GM08714 (cell line): ENCODE measurements around the gene AMZ1.
"Not testable (repeated sequence)": the region's sequence is repeated elsewhere in the genome, so short reads cannot be mapped to it uniquely, and the experiment has no call there.

Experiments
- H3K4me3 ChIP-seq: fragments of 200-500 bp; sonication (Bioruptor generic); 2 replicates; pipeline ENCODE4 v1.5.1; 2014; ENCODE audit warnings: mild to moderate bottlenecking, low read length, inconsistent platforms
- ZNF274 ChIP-seq: IDR thresholded peaks from 2 replicates; pipeline ENCODE4 v1.6.1; 2012; ENCODE audit warnings: mild to moderate bottlenecking, low read depth, low read length

Gene AMZ1

DNA sequence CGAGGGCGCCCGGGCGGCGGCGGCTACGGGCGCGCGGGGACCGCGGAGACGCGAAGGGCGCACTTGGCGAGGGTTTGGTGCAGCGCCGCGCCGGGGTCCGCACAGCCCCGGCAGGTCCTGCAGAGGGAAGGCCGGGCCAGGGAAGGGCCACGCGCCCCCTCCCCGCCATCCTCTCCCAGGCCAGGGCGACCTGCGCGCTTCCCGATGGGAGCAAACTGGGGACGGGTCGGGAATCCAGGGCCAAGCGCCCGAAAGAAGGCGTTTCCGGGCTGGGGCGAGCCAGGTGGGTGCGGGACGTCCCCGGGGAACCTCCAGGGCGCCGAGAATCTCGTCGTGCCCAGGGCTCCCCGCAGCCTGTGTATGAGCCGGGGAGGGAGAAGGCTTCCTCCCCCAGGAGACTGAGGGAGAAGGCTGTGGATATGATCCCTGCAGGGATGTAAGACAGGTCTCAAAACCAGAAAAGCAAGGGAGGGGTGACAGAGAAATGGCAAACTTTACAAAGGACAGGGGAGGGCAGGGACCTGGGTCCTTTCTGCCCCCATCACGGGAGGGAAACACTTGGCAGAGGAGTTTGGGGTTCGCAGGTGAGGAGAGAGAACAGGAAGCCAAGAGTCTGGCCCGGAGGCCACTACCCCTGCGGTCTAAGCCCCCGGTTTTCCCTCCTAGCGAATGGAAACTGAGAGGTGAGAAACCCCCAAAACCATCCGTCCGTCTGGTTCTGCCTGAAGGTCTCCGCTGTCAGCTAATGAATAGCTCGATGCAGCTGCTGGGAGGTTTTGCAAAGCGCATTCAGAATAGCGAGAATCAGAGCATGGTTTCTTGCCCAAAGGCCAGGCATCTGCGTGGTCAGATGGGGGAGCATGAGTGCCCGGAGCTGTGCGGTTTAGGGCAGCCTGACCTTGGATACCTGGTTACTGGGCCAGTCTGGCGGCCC is 674 bp downstream of the AMZ1 start:
- no peak for TF ChIP-seq ZNF274
- peak overlapping the region; percentile 50; the same call in 1 of the 2 replicates for H3K4me3 ChIP-seq

DNA sequence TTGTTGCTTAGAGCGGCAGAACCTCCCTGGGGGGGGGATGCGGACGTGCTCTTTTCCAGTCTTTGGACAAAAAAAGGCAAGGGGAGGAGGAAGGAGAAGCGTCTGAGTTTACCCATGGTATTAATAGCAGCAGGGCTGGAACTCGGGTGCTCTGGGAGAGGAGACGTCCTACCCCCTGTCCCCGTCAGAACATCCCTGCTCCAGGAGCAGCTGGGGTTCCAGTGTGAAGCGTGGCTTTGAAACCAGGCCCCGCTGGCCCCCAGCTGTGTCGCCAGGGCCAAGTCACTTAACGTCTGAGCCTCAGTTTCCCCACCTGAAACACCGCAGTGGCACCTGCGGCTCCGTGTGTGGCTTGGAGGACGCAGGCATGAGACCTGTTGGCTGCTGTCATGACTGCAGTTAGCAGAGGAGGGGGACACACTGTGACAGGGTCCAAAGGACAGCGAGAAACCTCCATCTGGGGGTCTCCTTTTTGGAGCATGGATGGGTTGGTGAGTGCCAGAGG is 1.4 kb downstream of the AMZ1 start:
- no peak for TF ChIP-seq ZNF274
- H3K4me3 ChIP-seq: peak overlapping the region; percentile 27; the same call in 1 of the 2 replicates

DNA sequence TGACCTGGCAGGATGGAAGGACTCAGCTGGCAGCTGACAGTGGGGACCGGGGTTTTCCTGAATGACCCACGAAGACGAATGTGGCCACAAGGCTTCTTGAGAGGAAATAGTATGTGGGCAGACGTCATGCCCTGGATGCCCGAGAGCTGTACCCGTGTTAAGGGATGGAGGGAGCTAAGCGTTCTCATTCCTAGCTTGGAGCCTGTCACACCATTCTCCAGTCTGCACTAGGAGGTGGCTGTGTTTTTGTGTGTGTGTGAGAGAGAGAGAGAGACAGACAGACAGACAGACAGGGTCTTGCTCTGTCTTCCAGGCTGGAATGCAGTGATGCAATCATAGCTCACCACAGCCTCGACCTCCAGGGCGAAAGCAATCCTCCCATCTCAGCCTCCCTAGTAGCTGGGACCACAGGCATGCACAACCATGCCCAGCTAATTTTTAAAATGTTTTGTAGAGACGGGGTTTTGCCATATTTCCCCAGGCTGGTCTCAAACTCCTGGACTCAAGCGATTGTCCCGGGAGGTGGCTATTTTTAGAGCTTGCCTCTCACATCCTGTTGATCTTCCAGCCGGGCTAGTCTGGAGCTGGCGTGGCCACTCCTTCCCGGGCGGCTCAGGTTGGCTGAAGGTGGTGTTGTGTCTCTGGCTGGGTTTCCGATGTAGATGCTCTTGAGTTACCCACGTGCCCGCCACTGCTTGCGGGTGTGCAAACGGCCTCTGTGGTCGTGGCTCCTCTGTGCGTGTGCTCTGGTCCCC is 2.1 kb downstream of the AMZ1 start:
- H3K4me3 ChIP-seq: peak overlapping the region; percentile 27; the same call in 1 of the 2 replicates
- TF ChIP-seq ZNF274: no peak

DNA sequence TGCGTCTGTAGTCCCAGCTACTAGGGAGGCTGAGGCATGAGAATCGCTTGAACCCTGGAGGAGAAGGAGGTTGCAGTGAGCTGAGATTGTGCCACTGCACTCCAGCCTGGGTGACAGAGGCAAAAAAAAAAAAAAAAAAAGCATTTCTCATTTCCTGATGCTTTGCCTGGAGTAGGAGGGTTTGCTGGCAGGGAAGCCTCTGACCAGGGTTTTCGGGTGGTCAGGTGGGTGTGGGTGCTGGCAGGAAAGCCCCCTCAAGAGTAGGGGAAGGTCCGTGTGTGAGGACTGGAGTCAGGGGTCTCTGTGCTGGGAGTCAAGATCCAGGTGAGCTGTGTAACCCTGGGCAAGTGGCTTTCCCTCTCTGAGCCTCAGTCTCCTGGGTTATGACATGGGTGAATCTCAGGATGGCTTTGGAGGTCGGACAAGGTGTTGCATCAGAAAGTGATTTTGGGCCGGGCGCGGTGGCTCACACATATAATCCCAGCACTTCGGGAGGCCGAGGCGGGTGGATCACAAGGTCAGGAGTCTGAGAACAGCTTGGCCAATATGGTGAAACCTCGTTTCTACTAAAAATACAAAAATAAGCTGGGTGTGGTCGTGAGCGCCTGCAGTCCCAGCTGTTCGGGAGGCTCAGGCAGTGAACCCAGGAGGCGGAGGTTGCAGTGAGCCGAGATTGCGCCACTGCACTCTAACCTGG is 3.2 kb downstream of the AMZ1 start:
- no peak overlapping the region for H3K4me3 ChIP-seq
- TF ChIP-seq ZNF274: no peak

DNA sequence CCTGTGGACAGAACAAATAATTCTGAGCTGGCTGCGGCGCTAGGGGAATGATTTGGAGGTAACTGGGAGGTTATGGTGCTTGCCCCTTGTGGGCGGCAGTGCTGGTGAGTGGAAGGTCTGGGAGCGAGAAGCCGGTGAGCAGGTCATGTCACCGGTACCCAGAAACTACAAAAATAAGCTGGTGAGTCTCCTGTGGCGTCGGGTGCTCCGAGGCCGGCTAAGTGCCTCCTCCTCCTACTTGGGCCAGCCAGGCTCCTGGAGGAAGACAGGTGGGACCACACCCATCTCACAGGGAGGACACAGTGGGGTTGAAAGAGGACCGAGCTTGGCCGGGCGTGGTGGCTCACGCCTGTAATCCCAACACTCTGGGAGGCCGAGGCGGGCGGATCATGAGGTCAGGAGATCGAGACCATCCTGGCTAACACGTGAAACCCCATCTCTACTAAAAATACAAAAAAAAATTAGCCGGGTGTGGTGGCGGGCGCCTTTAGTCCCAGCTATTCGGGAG is 4.0 kb downstream of the AMZ1 start:
- H3K4me3 ChIP-seq: not testable (repeated sequence)

DNA sequence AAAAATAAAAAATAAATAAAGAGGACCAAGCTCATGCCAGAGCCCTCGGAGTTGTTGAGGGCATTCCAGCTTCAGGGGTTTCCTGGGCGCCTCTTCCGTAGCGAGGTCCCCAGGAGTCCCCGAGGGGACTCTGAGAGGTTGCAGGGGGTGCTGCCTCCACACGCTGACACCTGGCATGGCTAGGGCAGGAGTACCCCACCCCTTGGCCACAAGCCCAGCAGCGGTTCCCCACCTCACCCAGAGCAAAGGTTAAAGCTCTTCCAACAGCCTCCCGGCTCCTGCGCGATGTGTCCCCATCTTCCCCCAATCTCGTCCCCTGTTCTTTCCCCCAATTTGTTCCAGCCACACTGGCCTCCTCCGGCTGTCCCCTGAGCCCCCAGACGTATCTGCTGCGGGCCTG is 4.5 kb downstream of the AMZ1 start:
- H3K4me3 ChIP-seq: no peak overlapping the region
- no peak for TF ChIP-seq ZNF274

DNA sequence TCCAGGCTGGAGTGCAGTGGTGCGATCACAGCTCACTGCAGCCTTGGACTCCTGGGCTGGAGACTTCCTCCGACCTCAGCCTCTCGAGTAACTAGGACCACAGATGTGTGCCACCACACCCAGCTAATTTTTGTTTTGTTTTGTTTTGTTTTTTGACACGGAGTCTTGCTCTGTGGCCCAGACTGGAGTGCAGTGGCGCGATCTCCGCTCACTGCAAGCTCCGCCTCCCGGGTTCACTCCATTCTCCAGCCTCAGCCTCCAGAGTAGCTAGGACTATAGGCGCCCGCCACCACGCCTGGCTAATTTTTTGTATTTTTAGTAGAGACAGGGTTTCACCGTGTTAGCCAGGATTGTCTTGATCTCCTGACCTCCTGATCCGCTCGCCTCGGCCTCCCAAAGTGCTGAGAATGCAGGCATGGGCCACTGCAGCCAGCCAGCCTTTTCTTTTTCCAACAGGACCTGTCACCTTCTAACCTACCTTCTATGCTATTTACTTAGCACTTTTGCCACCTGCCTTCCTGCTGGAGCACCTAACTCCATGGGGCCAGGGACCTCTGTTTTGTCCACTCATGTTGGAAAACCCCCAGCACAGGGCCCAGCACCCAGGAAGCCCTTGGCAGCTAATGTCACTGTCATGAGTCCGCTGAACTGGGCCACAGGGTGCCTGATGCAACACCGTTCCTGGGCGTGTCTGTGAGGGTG is 5.6 kb downstream of the AMZ1 start:
- H3K4me3 ChIP-seq: not testable (repeated sequence)

DNA sequence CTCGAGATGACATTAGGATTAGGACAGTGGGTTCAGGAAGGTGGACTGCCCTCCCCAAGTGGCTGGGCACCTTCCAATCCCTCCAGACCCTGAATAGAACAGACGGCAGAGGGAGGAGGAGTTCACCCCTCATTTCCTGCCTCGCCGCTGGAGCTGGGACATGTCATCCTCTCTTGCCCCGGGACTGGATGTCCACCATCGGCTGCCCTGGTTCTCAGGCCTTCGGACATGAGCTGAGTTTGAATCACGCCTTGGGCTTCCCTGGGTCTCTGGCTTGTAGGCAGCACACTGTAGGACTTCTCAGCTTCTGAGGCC is 6.1 kb downstream of the AMZ1 start:
- not testable (repeated sequence) for H3K4me3 ChIP-seq

DNA sequence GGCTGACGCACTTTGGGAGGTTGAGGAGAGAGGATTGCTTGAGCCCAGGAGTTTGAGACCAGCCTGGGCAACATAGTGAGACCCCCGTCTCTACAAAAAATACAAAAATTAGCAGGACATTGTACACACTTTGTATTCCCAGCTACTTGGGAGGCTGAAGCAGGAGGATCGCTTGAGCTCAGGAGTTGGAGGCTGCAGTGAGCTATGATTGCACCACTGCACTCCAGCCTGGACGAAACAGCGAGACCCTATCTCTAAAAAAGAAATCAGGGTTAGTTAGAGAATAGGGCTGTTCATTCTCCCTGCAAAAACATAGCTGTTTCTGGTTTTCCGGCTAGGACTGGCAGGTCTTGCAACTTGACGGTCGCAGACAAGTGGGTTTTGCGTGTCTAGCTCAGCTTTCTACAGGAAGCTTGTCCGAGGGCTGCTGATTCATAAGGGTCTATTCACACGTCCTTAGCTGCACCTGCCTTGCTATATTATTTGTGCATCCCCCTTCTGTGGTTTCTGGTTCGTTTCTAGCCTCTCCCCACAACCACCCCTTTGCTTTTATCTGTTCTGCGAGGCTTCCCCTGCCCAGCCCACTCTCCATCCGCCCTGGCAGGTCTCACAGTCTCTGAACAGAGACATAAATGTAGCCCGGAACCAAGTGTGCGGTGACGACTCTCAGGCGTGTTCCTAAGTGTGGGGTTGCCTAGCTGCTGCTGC is 10.7 kb downstream of the AMZ1 start:
- TF ChIP-seq ZNF274: no peak
- H3K4me3 ChIP-seq: no peak overlapping the region; the same call in 1 of the 2 replicates

DNA sequence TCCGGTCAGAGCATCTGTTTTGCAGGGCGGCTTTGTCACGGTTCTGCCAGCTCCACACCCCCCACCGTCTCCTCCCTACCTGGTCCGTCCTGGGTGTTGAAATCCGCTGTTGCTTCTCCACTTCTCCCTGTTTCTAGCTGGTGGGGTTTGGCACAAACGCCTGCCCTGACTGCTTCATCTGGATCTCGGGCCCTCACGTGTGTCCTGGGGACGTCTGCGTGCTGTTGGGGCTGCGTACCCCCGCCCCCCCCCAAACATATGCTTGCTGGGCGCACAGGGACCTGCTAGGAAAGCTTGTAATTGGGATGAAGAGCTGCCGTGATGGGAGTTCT is 11.3 kb downstream of the AMZ1 start:
- TF ChIP-seq ZNF274: no peak

DNA sequence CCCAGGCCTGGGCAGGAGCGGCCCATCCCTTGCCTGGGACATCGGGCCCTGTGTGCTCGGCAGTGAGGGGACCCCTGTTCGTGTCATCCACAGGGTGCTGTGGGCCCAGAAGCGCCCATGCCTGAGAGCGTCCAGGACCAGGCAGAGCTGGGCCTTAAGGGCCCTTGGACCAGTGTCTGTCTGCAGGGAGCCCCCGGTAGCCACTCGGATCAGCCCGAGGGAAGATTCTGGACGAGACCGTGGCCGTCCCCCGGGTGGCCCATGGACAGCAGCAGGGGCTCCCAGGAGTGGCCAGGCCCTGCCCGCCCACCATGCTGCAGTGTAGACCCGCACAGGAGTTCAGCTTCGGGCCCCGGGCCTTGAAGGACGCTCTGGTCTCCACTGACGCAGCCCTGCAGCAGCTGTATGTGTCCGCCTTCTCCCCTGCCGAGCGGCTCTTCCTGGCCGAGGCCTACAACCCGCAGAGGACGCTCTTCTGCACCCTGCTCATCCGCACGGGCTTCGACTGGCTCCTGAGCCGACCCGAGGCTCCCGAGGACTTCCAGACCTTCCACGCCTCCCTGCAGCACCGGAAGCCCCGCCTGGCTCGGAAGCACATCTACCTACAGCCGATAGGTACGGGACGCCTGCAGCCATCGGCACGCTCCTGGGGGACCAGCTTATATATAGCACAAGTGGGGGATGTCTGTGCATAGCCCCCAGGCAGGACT is 12.3 kb downstream of the AMZ1 start:
- no peak for TF ChIP-seq ZNF274

More for the DNA sequence above, 11.3 kb downstream of the AMZ1 start:
- H3K4me3 ChIP-seq: peak overlapping the region; percentile 15; the same call in 1 of the 2 replicates

DNA sequence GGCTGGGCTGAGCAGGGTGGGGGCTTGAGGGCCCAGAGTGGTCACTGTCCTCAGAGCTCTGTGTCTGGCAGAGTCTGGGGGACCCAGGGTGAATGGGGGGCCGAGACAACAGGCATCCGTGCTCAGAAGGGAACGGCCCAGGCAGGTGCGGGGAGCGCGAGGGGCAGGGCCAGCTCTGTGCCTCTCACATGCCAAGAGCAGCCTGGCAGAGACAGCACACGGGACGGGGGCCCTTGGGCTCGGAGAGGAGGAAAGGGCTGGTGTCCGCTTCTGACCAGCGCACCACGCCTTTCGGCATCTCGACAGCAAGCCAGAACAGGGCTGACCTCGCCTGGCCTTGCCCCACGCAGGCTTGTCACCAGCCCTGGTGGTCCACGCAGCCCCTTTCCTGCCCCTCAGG is 13.4 kb downstream of the AMZ1 start:
- H3K4me3 ChIP-seq: no peak overlapping the region
- no peak for TF ChIP-seq ZNF274

More for the DNA sequence above, 12.3 kb downstream of the AMZ1 start:
- H3K4me3 ChIP-seq: no peak overlapping the region
